NCI-H1417 (cell line): Measurements from ENCODE around the gene JARID2.
A peak's percentile ranks its signal among the peaks of the same experiment; 100 is the strongest.

Experiments
- DNase-seq, 3 experiments: peaks; one replicate each; lab custom pipeline; 2025; lab: John Stamatoyannopoulos, UW

JARID2 gene

DNA sequence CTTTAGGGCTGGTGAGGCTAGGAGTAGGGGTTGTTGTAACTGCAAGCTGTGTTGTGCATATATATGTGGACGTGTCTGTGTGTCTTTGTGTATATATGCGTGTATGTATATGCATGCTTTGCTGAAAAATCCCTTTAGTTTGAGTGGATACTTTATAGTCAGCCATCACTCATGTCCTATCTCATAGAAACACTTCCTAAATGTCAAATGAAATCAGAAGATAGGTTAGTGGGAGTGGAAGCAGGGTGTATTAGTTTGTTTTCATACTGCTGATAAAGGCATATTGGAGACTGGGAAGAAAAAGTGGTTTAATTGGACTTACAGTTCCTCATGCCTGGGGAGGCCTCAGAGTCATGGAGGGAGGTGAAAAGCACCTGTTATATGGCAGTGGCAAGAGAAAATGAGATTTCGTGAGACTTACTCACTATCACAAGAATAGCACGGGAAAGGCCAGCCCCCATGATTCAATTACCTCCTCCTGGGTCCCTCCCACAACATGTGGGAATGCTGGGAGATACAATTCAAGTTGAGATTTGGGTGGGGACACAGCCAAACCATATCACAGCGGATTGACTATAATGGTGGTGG, 131.1 kb downstream of the JARID2 start:
- no peak for DNase-seq

DNA sequence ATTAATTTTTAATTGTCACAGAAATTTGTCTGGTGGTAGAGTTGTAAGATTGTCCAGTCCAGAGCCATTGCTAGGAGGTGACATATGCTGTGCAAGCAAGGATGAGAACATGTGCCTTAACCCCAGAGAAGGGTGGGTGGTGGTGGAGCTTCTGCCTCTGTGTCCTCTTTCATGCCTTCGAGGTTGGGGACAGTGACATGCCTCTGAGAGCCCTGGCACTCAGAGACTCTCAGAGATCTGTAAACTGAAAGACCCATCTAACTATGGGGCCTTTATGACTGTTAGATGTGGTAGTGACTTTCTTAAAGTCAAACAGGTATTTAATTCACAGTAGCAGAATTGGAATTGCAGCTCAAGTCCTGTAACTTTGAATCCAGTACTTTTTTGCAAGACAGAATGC, 132.4 kb downstream of the JARID2 start:
- no peak for DNase-seq

DNA sequence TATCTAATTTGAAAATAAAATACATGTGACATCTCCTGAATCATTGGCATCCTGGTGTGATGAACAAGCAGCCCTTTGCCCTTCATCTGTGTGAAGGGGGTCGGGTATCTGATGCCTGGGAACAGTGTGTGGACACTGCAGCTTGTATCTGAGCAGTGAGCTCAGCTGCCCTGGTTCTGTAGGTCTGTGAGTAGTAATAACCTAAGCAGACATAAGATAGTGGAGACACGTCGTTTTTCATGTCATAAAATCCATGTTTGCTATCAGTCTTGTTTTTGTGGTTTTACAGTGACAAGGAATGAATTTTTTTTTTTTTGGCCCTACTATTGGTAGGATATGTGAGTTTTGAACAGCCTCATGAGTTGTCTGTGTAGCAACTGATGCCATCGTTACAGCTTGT, 133.0 kb downstream of the JARID2 start:
- peak in 1 of 3 experiments; percentile 41 for DNase-seq

DNA sequence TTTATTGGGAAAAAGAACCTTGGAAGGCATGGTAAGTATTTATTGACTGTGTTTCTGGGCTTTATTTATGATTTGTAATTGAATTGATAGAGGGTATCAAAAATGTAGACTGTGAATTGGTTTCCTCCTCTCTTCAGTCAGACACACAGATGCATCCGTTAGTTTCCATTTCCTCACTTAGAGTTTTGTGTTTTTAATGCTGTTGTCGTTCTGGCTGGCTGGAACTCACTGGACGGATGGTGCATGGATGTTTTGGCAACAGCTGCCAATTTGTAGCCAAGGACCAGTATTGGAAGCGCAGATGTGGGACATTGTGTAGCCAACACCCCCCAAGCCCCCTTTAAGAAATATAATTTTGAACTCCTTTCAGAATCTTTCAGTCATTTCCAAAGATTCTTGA, 134.5 kb downstream of the JARID2 start:
- no peak for DNase-seq

DNA sequence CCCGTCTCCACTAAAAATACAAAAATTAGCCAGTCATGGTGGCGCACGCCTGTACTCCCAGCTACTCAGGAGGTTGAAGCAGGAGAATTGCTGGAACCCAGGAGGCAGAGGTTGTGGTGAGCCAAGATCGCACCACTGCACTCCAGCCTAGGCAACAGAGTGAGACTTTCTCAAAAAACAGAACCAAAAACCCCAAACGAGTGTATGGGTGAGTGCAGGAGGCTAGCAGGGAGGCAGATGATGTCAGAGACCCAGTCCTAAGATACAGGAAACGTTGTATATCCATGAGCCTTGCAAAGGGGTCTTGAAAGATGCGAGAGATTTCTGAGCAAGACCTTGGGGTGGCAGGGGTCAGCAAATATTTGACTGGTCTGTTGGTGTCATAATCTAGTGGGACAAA, 136.2 kb downstream of the JARID2 start:
- DNase-seq: no peak

DNA sequence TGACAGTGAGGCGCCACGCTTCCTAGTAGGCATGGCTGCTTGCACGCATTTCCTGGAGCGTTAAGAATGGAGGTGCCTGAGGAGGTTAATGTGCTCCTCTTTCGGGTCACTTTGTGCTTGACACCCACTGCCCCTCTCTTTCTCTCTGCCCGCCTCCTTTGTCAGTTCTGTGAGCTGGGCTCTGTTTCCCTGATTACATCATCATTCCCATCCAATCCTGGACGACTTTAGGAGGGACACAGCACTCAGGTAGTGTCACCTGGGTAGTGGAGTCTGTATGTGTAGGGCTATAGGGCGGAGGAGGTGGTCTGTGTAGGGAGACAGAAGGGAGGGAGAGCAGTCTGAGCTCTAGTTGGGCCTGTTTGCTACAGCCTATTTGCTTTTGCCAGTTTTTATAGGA, 136.8 kb downstream of the JARID2 start:
- no peak for DNase-seq

DNA sequence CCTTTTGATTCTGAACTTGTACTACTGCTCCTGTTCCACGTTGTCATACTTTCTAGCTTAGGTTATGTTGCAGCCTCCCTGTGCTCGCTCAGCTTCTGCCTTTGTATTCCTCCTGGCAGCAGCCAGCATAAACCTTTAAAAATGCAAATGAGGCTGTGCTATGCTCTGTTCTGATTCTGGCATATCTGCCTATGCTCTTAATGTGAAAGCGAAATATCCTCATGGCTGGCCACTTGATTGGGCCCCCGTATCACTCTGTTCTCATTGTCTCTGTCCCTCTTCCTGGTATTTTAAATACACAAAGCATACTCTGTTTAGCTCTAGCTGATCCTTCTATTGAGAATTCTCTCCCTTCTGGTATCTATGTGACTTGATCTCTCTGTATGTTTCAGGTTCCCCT, 139.0 kb downstream of the JARID2 start:
- DNase-seq: peak in 1 of 3 experiments; percentile 11

DNA sequence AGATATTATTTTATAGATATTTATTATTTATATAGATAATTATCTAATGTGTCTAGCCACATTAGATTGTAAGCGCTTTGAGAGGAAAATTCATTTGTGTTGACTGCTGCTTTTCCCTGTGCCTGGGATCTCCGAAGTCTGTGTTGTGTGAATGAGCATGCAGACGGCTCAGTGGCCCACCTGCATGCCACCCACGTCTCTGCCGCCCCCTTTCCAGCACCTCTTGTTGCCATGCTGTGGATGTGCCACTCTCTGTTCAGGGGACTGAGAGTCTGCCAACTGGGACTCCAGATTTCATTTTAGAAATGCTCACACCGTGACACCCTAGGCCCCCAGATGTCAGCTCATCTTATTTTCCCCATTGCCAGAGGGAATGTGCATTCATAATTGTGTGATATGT, 139.7 kb downstream of the JARID2 start:
- DNase-seq: no peak

DNA sequence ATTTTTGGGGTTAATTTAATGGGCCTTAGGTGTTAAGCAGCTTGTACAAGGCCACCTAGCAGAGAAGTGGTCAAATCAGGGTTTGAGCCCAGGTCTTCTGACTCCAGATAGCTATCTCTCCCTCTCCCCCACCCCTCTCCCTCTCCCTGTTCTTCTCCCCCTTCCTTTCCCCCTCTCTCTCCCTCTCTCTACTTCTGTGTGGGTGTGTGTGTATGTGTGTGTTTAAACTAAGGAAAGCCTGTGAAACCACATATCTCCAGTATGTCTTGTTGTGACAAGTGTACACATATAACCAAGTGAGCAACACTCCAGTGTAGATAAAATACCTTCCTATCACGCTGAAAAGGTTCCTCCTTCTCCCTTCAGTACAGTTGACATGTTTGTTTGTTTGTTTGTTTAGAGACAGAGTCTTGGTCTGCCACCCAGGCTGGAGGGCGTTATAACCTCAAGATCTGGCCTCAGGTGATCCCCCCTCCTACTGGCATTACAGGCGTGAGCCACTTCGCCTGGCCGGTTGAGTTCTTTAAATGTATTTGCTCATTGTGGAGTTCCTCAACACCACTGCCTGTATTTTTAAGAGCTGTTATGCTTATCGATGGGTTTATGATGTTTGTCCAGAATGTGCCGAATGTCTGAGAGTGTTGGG, 140.4 kb downstream of the JARID2 start:
- no peak for DNase-seq

DNA sequence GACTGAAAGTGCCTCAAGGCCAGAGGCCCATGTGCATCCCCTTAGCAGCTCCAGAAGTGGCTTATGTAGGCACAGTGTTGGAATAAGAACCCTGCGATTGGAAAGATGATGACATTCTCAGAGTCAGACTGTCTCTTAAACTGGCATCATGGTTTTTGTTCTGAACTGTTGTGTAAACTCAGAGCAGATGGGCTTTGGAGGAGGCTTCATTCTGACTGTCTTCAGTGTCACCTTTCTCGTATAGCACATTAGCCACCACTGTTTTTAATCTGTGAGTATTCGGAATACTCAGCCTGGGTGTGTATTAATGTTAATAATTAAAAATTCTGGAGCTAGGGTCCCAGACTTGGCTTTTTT, 140.9 kb downstream of the JARID2 start:
- DNase-seq: no peak

DNA sequence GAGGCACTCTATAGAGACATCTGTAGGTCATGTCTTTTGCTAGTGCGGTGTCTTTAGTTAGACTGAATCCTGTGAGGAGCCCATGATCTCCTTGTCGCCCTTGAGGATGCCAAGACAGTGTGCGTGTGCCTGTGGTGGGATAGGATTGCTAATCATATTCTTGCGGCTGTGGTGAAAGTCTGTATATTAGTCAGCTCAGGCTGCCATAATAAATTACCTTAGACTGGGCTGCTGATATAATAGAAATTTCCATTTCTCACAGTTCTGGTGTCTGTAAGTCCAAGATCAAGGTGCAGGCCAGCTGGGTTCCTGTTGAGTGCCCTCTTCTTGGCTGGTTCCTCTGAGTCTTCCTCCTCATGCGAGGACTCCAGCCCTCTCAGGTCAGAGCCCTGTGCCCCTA, 141.2 kb downstream of the JARID2 start:
- DNase-seq: no peak

DNA sequence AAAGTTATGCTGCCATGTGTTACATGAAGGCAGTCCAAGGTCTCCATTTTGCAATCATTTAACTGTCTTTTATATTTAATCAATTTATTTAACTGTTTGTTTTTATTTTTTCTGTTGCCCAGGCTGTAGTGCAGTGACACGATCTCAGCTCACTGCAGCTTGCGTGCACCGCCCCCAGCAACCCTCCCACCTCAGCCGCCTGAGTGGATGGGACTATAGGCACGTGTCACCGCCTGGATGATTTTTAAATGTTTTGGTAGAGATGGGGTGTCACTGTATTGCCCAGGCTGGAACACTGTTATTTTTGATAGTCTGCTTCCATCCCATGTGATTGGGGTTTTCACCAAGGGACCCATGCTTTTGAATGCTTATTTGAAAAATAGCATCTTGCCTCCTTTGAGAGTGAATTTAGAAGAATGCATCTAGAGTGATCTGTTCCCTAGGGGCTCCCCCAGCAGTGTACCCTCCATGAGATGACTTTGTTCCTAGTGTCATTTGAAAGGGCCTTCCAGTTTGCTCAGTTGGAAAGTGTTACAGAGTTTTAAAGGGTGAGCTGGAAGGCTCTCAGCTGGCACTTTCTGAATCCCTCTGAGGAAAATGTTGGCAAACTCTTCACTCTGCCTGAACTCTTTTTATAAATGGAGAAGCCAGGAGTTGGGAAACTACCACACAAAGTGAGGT, 143.4 kb downstream of the JARID2 start:
- no peak for DNase-seq

DNA sequence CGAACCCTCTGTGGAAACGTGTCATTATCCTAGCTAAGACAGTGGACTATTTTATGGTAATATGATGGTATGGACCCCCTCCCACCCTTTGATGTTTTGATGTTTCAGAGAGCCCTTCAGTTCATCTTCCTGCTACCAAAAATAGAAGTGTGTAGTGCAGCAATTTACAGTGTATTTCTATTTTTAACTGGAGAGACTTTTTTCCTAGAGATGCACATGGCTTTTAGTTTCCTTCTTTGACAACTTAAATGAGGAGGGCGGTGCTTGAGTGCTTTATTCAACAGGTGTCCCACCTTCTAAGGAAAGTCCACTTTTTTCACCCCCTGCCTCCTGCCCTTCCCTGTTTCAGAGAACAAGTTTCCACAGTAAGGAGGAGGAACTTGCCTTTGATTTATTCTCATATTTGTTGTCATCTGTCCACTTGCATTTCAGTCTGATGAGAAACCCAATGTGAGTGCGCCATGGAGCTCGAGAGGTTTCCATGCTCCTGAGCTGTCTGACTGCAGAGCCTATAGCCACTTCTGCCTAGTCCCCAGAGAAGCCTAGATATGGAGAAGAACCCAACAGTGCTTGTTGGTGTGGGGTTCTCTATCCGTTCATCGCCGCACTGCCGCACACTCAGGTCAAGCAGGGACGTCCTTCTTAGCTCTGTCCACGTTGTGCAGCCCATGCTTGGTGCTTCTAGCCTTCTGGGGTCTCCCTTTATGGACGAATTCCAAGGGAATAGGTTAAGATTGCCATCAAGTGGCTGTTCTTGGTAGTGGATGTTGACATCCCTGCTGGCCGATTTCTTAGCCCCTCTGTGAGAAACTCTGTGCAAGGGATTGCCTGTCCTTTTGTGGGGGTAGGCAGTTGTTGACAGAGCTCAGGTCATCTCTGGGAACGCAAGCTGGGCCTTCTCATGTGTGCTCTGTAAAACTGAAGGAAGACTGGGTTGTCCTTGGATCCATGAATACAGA, 144.2 kb downstream of the JARID2 start:
- peak; percentile 26 to 60 (median 59) for DNase-seq

DNA sequence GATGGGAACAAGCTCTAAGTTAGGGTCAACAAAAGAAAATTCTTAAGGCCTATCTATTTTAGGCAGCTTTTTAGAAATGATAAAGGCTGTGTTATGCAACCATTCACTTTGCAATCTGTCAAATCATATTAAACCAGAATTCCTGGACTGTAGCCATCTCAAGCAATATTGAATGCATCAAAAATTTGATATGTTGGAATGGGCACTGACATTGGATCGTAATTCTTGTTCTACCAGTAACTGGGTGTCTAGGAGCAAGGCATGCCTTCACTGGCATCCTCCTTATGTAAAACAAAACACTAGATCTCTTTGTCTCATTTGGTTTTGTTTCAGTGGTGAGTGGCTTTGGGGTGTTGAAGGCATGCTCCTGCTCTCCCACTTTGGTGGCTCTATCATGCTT, 145.6 kb downstream of the JARID2 start:
- DNase-seq: no peak

DNA sequence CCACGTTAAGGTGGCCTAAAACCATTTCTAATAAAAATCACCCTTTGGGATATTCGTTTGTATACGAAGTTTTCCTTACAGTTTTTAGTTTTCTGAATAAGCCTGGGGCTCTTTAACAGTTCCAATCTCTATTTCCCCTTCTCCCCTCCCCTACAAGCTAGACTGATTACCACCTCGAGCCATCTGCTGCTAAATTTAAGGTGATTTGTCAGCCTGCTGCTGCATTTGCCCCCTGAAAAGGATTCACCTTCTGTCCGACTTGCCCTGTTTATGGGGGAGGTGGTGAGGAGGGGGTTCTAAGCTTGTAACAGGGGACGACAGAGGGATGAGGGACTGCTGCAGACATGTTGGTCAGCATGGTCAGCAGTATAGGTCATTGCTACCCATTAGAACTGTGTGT, 146.3 kb downstream of the JARID2 start:
- no peak for DNase-seq

DNA sequence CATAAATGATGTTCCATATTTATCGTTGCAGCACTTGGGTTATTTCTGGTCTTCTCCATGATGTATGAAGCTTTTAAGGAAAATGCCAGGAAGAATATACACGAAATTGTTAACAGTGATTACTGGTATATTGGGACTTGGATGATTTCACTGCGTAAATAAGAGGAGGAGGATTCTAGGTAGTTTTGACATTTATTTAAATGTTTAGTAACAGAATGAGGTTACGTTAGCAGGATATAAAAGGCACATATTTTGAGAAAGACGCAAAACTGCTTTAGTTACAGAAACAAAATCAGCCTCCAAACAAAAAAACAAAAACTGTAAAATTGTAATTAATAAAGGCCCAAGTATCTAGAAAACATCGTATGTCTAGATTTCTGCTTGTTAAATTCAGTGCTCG, 147.7 kb downstream of the JARID2 start:
- DNase-seq: no peak

DNA sequence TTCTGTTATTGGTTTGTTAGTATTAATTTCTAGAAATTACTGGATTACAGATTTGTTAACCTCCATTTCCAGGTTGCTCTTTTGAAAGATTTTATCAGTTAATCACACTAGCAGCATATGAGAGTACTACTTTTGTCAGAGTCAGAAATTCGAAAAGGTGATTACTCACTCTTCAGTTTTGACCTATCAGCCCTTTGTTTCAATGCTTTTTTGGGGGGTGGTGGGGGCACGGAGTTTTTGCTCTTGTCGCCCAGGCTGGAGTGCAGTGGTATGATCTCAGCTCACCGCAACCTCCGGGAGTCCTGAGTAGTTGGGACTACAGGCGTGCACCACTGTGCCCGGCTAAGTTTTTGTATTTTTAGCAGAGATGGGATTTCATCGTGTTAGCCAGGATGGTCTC, 149.2 kb downstream of the JARID2 start:
- no peak for DNase-seq

DNA sequence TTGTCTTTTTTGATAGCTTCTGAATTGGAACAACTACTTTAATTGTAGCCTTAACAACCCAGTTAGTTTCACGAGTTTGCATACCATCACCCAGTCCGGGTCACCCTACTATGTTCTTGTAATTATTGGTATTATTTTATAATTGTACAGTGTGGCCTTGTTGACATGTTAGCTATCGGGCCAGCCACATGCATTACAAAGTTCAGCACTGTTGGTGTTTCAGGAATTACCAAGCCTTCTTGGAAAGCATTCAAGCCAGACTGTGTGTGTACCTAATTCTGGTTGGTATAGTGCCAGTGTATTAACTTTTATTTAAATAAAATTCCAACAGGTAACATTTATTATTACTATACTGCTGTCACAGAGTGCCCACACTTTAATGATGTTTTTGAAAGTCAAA, 150.9 kb downstream of the JARID2 start:
- no peak for DNase-seq

DNA sequence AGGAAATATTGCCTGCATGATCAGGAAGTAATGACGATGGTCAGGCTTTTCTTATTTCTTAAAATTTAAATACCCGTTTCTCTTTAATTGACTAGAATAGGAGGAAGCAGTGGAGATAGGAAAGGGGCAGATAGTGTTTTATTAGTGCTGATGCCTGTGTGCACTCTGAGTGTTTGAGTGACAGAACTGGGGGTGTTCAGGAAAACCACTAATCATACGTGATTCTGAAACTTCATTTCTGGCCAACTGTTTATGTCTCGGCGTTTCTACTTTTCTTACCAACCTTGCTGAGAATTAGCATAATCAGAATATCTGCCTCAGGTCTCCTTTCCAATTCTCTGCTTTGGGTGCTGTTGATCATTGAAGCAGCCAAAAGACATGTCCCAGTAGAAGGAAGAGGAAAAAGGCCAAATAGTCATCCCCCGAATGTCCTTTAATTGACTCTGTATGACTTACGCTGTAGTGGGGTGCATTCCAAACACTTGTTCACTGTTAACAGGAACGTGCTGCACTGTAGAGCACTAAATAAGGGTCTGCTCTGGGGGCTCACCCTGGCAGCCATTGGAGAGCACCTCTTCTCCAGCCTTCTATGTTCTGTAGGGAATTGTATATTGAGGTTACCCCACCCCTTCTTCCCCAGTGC, 152.9 kb downstream of the JARID2 start:
- no peak for DNase-seq

DNA sequence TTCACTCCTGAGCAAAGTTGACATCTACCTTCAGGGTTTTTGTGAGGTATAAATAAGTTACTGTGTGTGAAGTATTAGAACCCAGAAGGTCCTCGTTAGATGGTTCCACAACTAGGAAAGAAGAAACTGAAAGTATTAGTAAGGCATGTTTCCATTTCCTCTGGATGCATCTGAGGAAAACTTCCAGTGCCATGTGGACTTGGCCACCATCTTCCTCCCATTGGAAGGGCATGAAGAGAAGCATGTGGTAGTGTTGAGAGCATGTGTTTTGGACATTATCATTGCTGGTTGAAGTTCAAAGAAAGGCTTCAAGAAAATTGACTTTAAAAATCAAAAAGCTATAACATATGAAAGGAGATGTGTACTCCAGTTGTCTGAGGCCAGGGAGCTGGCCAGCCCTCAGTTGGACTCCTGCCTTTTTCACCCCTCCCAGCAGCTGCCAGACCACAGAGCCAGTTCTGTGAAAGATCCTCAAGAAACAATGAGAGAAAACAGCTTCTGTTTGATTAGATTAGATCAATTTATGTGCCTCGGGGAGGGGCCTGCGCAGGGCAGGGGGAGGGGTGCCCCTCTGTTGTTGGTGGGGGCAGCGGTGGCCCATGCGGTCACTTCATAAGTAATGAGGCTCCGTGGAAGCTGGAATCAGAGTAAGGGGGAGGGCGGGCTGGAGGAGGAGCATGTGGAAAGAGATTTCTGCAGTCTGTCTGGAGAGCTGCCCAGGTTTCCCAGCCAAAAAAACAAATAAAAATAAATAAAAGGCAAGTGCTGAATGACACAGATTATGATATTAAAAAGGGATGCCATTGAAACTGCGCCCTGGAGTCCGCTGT, 154.0 kb downstream of the JARID2 start:
- peak; percentile 18 to 80 (median 58) for DNase-seq

DNA sequence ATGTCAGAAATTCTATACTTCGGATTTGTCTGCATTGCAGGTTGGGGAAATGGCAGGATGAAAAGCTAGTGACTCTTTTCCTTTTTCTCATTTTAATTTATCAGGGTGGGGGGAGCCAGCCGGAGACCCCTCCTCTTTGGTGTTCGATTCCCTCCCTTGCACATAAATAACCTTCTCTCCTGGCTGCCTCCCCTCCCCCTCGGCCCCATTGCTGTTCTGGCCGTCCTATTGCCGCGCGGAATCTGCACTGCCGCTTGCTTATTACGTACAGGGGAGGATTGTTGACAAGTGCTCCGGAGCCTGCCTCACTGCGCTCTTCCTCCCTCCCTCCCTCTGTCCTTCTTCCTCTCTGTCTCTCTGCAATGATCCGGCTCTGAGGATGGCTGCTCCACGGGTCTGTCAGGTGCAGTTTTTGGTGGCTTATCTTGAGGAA, 154.7 kb downstream of the JARID2 start:
- DNase-seq: peak; percentile 34 to 82 (median 58)
